Right lobe of liver (tissue), 6 donors: ENCODE results near the gene PNPLA7. TPM values are rescaled to one million over a fixed set of nuclear protein-coding genes. Genes with fewer than 3 reads are reported as not detected.
"Not testable (repeated sequence)": the region's sequence is repeated elsewhere in the genome, so short reads cannot be mapped to it uniquely, and the experiment has no call there.

Experiments
- ATAC-seq, 4 donors: fragments of 200-7000 bp; cut with Tn5 transposase; one replicate each; pipeline ENCODE4 v1.9.1; 2020; ENCODE audit warnings: mild to moderate bottlenecking in 4 of 4, moderate library complexity in 4 of 4
- DNase-seq, 3 donors: peaks; one replicate each; pipeline ENCODE4 v3.0.0-alpha.2; 2020
- H3K27ac ChIP-seq, 3 donors: fragments of 200-600 bp; one replicate each; pipeline ENCODE4 v1.8.0; 2022
- H3K27me3 ChIP-seq, 2 donors: fragments of 200-600 bp; one replicate each; pipeline ENCODE4 v1.8.0; 2022
- H3K36me3 ChIP-seq, 4 donors: fragments of 200-600 bp; sonication (generic) in 1 of 4; one replicate each; pipeline versions ENCODE4 v1.5.1 to v1.8.0; 2017 to 2022; ENCODE audit warnings: control low read depth in 1 of 4
- H3K4me1 ChIP-seq, 4 donors: fragments of 200-600 bp; sonication (generic) in 1 of 4; one replicate each; pipeline versions ENCODE4 v1.5.1 to v1.8.0; 2017 to 2022; ENCODE audit warnings: control low read depth in 1 of 4
- H3K4me3 ChIP-seq, 3 donors: fragments of 200-600 bp; one replicate each; pipeline ENCODE4 v1.8.0; 2022
- H3K9me3 ChIP-seq, 4 donors: fragments of 200-600 bp; sonication (generic) in 1 of 4; one replicate each; pipeline versions ENCODE4 v1.5.1 to v1.8.0; 2017 to 2022; ENCODE audit warnings: control low read depth in 1 of 4
- POLR2A ChIP-seq: fragments of 450-650 bp; IDR thresholded peaks from one replicate; pipeline ENCODE4 v1.6.1; 2017; ENCODE audit warnings: antibody characterized with exemption, mild to moderate bottlenecking
- WGBS: methylation state at CpG from one replicate; pipeline ENCODE4 v1.1.6; 2018; ENCODE audit warnings: low coverage, low lambda C conversion rate; ENCODE audit not compliant: insufficient coverage; ENCODE audit errors: missing lambda C conversion rate; 5-methylcytosine and 5-hydroxymethylcytosine counted together
- intact Hi-C, 2 donors: fragments of 100-400 bp; cut with DNase I; formaldehyde crosslinking; loops; one replicate each; pipeline versions ENCODE4 v1.11.2 to v1.14.1; 2022
- total RNA-seq, 6 experiments: library from RNA; depleted of rRNA in 2 of 6; stranded (reverse); fragments of >200 nt in 2 of 6; fragmentation: NEBNext Ultra II Directional in 3 of 6; extraction: Animal tissue kit (Norgen Biotek cat#: 25700) in 3 of 6; gene quantifications; one replicate each; pipeline versions ENCODE4 v1.1.0 to v1.2.4, GENCODE V29; 2016 to 2023
- TF ChIP-seq, protein P1 (sequence below), 4 donors: fragments of 200-600 bp in 3 of 4; fragments of 450-650 bp in 1 of 4; IDR thresholded peaks; one replicate each; pipeline versions ENCODE4 v1.5.1 to v1.8.0; 2016 to 2022; ENCODE audit warnings: antibody characterized with exemption in 4 of 4, mild to moderate bottlenecking in 2 of 4
- donor health status: DM: no; HTN: yes; CAD: no.
- donor health status: DM: no; HTN: no; CAD: no.
- donor health status: DM: no; HTN: no; CAD: no.
- donor health status: DM: no; HTN: yes; CAD: no.
- donor health status: DM: no; HTN: yes; CAD: no.

The PNPLA7 gene
- total RNA-seq, 6 experiments from 2014 or later, result 3.9 to 15.6 (median 7.4) TPM

- H3K36me3 ChIP-seq, result peaks cover 0 to 3% (median 0%) of the 10 kb centered on the region in 4 donors
- H3K4me1 ChIP-seq, result no peaks in the 10 kb centered on the region
- intact Hi-C loops, result no loop called here
- no peak overlapping the region for H3K4me3 ChIP-seq
- no peak overlapping the region for H3K27ac ChIP-seq
- WGBS, result 96% methylated on average over 13 of the region's 36 CpGs
- no peaks in the 10 kb centered on the region for H3K9me3 ChIP-seq
- ATAC-seq, result no peak
- DNase-seq, result no peak
- H3K27me3 ChIP-seq, result no peaks in the 10 kb centered on the region
- TF ChIP-seq, protein P1, sequence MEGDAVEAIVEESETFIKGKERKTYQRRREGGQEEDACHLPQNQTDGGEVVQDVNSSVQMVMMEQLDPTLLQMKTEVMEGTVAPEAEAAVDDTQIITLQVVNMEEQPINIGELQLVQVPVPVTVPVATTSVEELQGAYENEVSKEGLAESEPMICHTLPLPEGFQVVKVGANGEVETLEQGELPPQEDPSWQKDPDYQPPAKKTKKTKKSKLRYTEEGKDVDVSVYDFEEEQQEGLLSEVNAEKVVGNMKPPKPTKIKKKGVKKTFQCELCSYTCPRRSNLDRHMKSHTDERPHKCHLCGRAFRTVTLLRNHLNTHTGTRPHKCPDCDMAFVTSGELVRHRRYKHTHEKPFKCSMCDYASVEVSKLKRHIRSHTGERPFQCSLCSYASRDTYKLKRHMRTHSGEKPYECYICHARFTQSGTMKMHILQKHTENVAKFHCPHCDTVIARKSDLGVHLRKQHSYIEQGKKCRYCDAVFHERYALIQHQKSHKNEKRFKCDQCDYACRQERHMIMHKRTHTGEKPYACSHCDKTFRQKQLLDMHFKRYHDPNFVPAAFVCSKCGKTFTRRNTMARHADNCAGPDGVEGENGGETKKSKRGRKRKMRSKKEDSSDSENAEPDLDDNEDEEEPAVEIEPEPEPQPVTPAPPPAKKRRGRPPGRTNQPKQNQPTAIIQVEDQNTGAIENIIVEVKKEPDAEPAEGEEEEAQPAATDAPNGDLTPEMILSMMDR (IDR thresholded peaks at IDR 0.05), result no peak
- TF ChIP-seq POLR2A, result no peak
Observed at GRCh38 chr9:137522746-137523455, 27.3 kb downstream of the PNPLA7 start.

- TF ChIP-seq POLR2A, result no peak
- TF ChIP-seq, protein P1 (IDR thresholded peaks at IDR 0.05), result no peak
- intact Hi-C loops, result no loop called here
- Histone ChIP-seq H3K27me3 (no peaks in the 10 kb centered on the region), H3K9me3 (no peaks in the 10 kb centered on the region), H3K4me1 (no peaks in the 10 kb centered on the region), H3K36me3 (peaks cover 0 to 3% (median 0%) of the 10 kb centered on the region in 4 donors), H3K4me3 (no peak overlapping the region), H3K27ac (no peak overlapping the region)
- DNase-seq (no peak), ATAC-seq (no peak)
- 91% methylated on average over 11 of the region's 18 CpGs for WGBS
Observed at GRCh38 chr9:137521405-137521985, 28.7 kb downstream of the PNPLA7 start.

GRCh38 chr9:137520614-137521404, 29.4 kb downstream of the PNPLA7 start:
- H3K36me3 ChIP-seq, result peaks cover 0 to 3% (median 0%) of the 10 kb centered on the region in 4 donors
- H3K27ac ChIP-seq, result no peak overlapping the region
- no peak for TF ChIP-seq POLR2A
- TF ChIP-seq, protein P1 (IDR thresholded peaks at IDR 0.05), result no peak
- H3K4me3 ChIP-seq, result no peak overlapping the region
- no peak for DNase-seq
- no peaks in the 10 kb centered on the region for H3K27me3 ChIP-seq
- no peaks in the 10 kb centered on the region for H3K9me3 ChIP-seq
- H3K4me1 ChIP-seq, result no peaks in the 10 kb centered on the region
- 68% methylated on average over 7 of the region's 30 CpGs for WGBS
- peak in 1 of 4 donors; percentile 11 for ATAC-seq
- intact Hi-C loops, result no loop called here

- H3K4me1 ChIP-seq, result no peaks in the 10 kb centered on the region
- no peak overlapping the region for H3K4me3 ChIP-seq
- peaks cover 0 to 3% (median 0%) of the 10 kb centered on the region in 4 donors for H3K36me3 ChIP-seq
- H3K27me3 ChIP-seq, result no peaks in the 10 kb centered on the region
- 100% methylated on average over 1 of the region's 10 CpGs for WGBS
- H3K9me3 ChIP-seq, result no peaks in the 10 kb centered on the region
- no peak overlapping the region for H3K27ac ChIP-seq
- no peak for TF ChIP-seq POLR2A
- TF ChIP-seq, protein P1 (IDR thresholded peaks at IDR 0.05), result no peak
- intact Hi-C loops, result no loop called here
- DNase-seq (no peak), ATAC-seq (no peak)
Observed at GRCh38 chr9:137519553-137519952, 30.6 kb downstream of the PNPLA7 start.

- ATAC-seq, intact Hi-C loops, H3K4me1 ChIP-seq, H3K27ac ChIP-seq, DNase-seq, H3K27me3 ChIP-seq, H3K4me3 ChIP-seq, H3K9me3 ChIP-seq, H3K36me3 ChIP-seq: not testable (repeated sequence)
- WGBS, result 92% methylated on average over 10 of the region's 13 CpGs
Observed at GRCh38 chr9:137518661-137519459, 31.3 kb downstream of the PNPLA7 start.
